Measurements from ENCODE around the gene ADGRB2. TPM values are rescaled to one million over a fixed set of nuclear protein-coding genes. Genes with fewer than 3 reads are reported as not detected.
A peak's percentile ranks its signal among the peaks of the same experiment; 100 is the strongest.

The ADGRB2 gene
- total RNA-seq, 1 experiment from 2014 or later = 12.3 TPM

- Histone ChIP-seq H4K20me1 (ENCODE audit: low read length) (no peaks in the 10 kb centered on the region), H3K4me2 (ENCODE audit: low read length) (no peak overlapping the region), H3K4me1 (ENCODE audit: insufficient read depth, low read length) (no peaks in the 10 kb centered on the region), H2AFZ (ENCODE audit: low read length) (no peak overlapping the region), H3K9me3 (ENCODE audit: low read length) (no peaks in the 10 kb centered on the region), H3K9ac (ENCODE audit: low read length) (no peak overlapping the region), H3K27me3 (ENCODE audit: low read length) (no peaks in the 10 kb centered on the region), H3K4me3 (ENCODE audit: low read length) (no peak overlapping the region), H3K36me3 (ENCODE audit: low read depth, low read length) (no peaks in the 10 kb centered on the region), H3K9me2 (replicated peaks; ENCODE audit: low read length) (no peaks in the 10 kb centered on the region), H3K79me2 (ENCODE audit: low read length) (no peaks in the 10 kb centered on the region), H3K27ac (ENCODE audit: low read length) (no peak overlapping the region), H3F3A (ENCODE audit: low read length, unreplicated experiment) (no peaks in the 10 kb centered on the region)
- intact Hi-C loops (cut with micrococcal nuclease) = no loop called here
- ChIA-PET POLR2A (ENCODE audit: unreplicated experiment) (interaction anchor here (0.5 to 0.7 kb wide), 2 partner anchors 47 to 355 kb away, joined by 3 to 10 read pairs; no protein-coding TSS in a partner anchor), CTCF (interaction anchor here (1.2 to 1.6 kb wide), 2 partner anchors 73 to 126 kb away, joined by 4 to 6 read pairs; no protein-coding TSS in a partner anchor)
- TF ChIP-seq CTCF (conservative IDR thresholded peaks at IDR 0.05; ENCODE audit: low read depth, low read length) (no peak), EZH2 (IDR thresholded peaks at IDR 0.05; ENCODE audit: low read length, unreplicated experiment) (no peak)
- DNase-seq (no peak), ATAC-seq (no peak)
- BruUV-seq (replicated peaks) = no TSS peak
These were observed 26.0 kb upstream of the ADGRB2 start for GRCh38 chr1:31790140-31790539.

GRCh38 chr1:31789259-31790065 lies 25.3 kb upstream of the ADGRB2 start:
- BruUV-seq (replicated peaks) = no TSS peak
- peak; percentile 89 for TF ChIP-seq CTCF (conservative IDR thresholded peaks at IDR 0.05; ENCODE audit: low read depth, low read length)
- no peak for TF ChIP-seq EZH2phosphoT487 (IDR thresholded peaks at IDR 0.05; ENCODE audit: borderline replicate concordance, low read length)
- no peak for TF ChIP-seq EZH2 (IDR thresholded peaks at IDR 0.05; ENCODE audit: low read length, unreplicated experiment)
- H3K27me3 ChIP-seq (ENCODE audit: low read length) = no peaks in the 10 kb centered on the region
- H3K27ac ChIP-seq (ENCODE audit: low read length) = no peak overlapping the region
- H3K9me2 ChIP-seq (replicated peaks; ENCODE audit: low read length) = no peaks in the 10 kb centered on the region
- no peak overlapping the region for H3K9ac ChIP-seq (ENCODE audit: low read length)
- H3K79me2 ChIP-seq (ENCODE audit: low read length) = no peaks in the 10 kb centered on the region
- intact Hi-C loops (cut with micrococcal nuclease) = loop anchor here (1.0 to 2.0 kb wide), 5 partner anchors 27 to 225 kb away; no protein-coding TSS in a partner anchor
- H4K20me1 ChIP-seq (ENCODE audit: low read length) = no peaks in the 10 kb centered on the region
- H3K4me3 ChIP-seq (ENCODE audit: low read length) = peak overlapping the region; percentile 76
- H3K9me3 ChIP-seq (ENCODE audit: low read length) = no peaks in the 10 kb centered on the region
- H3K4me2 ChIP-seq (ENCODE audit: low read length) = peak overlapping the region; percentile 94
- ATAC-seq (peak; percentile 81), DNase-seq (peak; percentile 91)
- ChIA-PET POLR2A (ENCODE audit: unreplicated experiment) (interaction anchor here (0.6 to 1.5 kb wide), 4 partner anchors 75 to 638 kb away, joined by 3 to 21 read pairs (median 9); partner anchors contain the start of gene PEF1), CTCF (interaction anchor here (0.5 to 1.5 kb wide), 25 partner anchors 10 to 395 kb away, joined by 3 to 23 read pairs (median 6); partner anchors contain the start of genes KPNA6 and PEF1)
- no peaks in the 10 kb centered on the region for H3K36me3 ChIP-seq (ENCODE audit: low read depth, low read length)
- no peaks in the 10 kb centered on the region for H3K4me1 ChIP-seq (ENCODE audit: insufficient read depth, low read length)
- H2AFZ ChIP-seq (ENCODE audit: low read length) = peak overlapping the region; percentile 95
- H3F3A ChIP-seq (ENCODE audit: low read length, unreplicated experiment) = no peaks in the 10 kb centered on the region
